A549 (cell line): ENCODE results near the gene NIM1K.

Experiments
- BHLHE40 ChIP-seq: IDR thresholded peaks from 2 replicates; pipeline ENCODE4 v1.6.1; 2012; ENCODE audit warnings: low read depth, low read length, inconsistent platforms
- CEBPB ChIP-seq, 2 experiments: fragments of >200 bp in 1 of 2; sonication (Bioruptor Twin) in 1 of 2; formaldehyde crosslinking in 1 of 2; IDR thresholded peaks; 2 replicates each; pipeline ENCODE4 v1.6.1; 2012 to 2016
- CHD2 ChIP-seq: fragments of 150-350 bp; IDR thresholded peaks from 2 replicates; pipeline ENCODE4 v1.6.1; 2014; ENCODE audit warnings: low read length; ENCODE audit not compliant: partially characterized antibody
- ESRRA ChIP-seq: fragments of 150-350 bp; IDR thresholded peaks from 2 replicates; pipeline ENCODE4 v1.6.1; 2014; ENCODE audit warnings: mild to moderate bottlenecking, low read length, borderline replicate concordance
- JUNB ChIP-seq: fragments of >200 bp; sonication (Bioruptor Twin); formaldehyde crosslinking; IDR thresholded peaks from 2 replicates; pipeline ENCODE4 v1.6.1; 2016
- POLR2A ChIP-seq: IDR thresholded peaks from 2 replicates; pipeline ENCODE4 v1.6.1; 2012; ENCODE audit warnings: mild to moderate bottlenecking, low read length
- RAD21 ChIP-seq, 2 experiments: fragments of >200 bp in 1 of 2; sonication (Bioruptor Twin) in 1 of 2; formaldehyde crosslinking in 1 of 2; IDR thresholded peaks in 1 of 2; conservative IDR thresholded peaks in 1 of 2; 2 replicates in 1 of 2; 3 replicates in 1 of 2; pipeline ENCODE4 v1.6.1; 2012 to 2018; ENCODE audit warnings: inconsistent platforms in 1 of 2
- TF ChIP-seq, protein P1 (sequence below): fragments of >200 bp; sonication (Bioruptor Twin); formaldehyde crosslinking; IDR thresholded peaks from 3 replicates; pipeline ENCODE4 v1.5.1; 2016
- TF ChIP-seq, protein P2 (sequence below): IDR thresholded peaks from 2 replicates; pipeline ENCODE4 v1.6.1; 2012
- TF ChIP-seq, protein P3 (sequence below): fragments of 200-600 bp; sonication (generic); IDR thresholded peaks from 2 replicates; pipeline ENCODE4 v1.6.1; 2016; ENCODE audit warnings: antibody characterized with exemption, mild to moderate bottlenecking, moderate library complexity
- TF ChIP-seq, protein P4 (sequence below): fragments of 250-450 bp; sonication (Bioruptor Pico); IDR thresholded peaks from 2 replicates; pipeline ENCODE4 v1.5.0; 2021; ENCODE audit warnings: mild to moderate bottlenecking, moderate library complexity, borderline replicate concordance

DNA sequence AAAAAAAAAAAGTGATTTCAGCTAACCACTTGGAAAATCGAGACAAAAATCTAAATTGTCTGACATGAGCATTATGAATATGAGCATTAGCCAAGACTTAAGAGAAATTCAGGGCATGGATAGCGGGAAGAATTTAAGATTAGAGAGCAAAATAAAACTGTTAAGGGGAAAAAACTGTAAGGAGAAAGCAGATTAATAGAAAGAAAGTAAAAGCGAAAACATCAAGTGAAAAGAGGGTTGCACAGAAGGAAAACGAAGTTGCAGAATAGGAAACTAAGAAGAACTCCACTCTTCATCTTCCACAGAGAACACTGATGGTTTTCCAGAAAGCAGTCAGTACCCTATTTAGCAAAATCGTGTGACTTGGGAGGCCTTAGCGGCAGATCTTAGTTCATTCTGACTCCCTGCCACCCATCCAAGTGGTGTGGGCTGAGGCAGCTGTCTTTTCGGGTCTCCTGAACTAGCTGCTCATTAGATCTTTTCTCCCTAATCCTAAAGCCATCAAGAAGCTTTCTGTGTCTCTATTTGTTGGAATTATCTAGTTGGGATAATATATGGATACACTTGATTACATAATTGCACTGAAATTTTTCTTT, 3.7 kb downstream of the NIM1K start:
- TF ChIP-seq, protein P1, sequence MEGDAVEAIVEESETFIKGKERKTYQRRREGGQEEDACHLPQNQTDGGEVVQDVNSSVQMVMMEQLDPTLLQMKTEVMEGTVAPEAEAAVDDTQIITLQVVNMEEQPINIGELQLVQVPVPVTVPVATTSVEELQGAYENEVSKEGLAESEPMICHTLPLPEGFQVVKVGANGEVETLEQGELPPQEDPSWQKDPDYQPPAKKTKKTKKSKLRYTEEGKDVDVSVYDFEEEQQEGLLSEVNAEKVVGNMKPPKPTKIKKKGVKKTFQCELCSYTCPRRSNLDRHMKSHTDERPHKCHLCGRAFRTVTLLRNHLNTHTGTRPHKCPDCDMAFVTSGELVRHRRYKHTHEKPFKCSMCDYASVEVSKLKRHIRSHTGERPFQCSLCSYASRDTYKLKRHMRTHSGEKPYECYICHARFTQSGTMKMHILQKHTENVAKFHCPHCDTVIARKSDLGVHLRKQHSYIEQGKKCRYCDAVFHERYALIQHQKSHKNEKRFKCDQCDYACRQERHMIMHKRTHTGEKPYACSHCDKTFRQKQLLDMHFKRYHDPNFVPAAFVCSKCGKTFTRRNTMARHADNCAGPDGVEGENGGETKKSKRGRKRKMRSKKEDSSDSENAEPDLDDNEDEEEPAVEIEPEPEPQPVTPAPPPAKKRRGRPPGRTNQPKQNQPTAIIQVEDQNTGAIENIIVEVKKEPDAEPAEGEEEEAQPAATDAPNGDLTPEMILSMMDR: no peak
- no peak for TF ChIP-seq RAD21 (conservative IDR thresholded peaks at IDR 0.05 in 1 of 2, IDR thresholded peaks at IDR 0.05 in 1 of 2)
- no peak for TF ChIP-seq CEBPB (IDR thresholded peaks at IDR 0.05)
- no peak for TF ChIP-seq POLR2A
- TF ChIP-seq BHLHE40: no peak
- no peak for TF ChIP-seq ESRRA
- TF ChIP-seq JUNB: no peak
- TF ChIP-seq, protein P2, sequence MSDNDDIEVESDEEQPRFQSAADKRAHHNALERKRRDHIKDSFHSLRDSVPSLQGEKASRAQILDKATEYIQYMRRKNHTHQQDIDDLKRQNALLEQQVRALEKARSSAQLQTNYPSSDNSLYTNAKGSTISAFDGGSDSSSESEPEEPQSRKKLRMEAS: no peak
- TF ChIP-seq, protein P3, sequence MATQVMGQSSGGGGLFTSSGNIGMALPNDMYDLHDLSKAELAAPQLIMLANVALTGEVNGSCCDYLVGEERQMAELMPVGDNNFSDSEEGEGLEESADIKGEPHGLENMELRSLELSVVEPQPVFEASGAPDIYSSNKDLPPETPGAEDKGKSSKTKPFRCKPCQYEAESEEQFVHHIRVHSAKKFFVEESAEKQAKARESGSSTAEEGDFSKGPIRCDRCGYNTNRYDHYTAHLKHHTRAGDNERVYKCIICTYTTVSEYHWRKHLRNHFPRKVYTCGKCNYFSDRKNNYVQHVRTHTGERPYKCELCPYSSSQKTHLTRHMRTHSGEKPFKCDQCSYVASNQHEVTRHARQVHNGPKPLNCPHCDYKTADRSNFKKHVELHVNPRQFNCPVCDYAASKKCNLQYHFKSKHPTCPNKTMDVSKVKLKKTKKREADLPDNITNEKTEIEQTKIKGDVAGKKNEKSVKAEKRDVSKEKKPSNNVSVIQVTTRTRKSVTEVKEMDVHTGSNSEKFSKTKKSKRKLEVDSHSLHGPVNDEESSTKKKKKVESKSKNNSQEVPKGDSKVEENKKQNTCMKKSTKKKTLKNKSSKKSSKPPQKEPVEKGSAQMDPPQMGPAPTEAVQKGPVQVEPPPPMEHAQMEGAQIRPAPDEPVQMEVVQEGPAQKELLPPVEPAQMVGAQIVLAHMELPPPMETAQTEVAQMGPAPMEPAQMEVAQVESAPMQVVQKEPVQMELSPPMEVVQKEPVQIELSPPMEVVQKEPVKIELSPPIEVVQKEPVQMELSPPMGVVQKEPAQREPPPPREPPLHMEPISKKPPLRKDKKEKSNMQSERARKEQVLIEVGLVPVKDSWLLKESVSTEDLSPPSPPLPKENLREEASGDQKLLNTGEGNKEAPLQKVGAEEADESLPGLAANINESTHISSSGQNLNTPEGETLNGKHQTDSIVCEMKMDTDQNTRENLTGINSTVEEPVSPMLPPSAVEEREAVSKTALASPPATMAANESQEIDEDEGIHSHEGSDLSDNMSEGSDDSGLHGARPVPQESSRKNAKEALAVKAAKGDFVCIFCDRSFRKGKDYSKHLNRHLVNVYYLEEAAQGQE: no peak
- TF ChIP-seq CHD2: no peak
- TF ChIP-seq, protein P4, sequence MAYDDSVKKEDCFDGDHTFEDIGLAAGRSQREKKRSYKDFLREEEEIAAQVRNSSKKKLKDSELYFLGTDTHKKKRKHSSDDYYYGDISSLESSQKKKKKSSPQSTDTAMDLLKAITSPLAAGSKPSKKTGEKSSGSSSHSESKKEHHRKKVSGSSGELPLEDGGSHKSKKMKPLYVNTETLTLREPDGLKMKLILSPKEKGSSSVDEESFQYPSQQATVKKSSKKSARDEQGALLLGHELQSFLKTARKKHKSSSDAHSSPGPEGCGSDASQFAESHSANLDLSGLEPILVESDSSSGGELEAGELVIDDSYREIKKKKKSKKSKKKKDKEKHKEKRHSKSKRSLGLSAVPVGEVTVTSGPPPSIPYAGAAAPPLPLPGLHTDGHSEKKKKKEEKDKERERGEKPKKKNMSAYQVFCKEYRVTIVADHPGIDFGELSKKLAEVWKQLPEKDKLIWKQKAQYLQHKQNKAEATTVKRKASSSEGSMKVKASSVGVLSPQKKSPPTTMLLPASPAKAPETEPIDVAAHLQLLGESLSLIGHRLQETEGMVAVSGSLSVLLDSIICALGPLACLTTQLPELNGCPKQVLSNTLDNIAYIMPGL (CRISPR knock-in tag): no peak
